GM23338 (cell line): ENCODE data around the gene PHLDA3. TPM values are rescaled to one million over a fixed set of nuclear protein-coding genes. Genes with fewer than 3 reads are reported as not detected.

Experiments
- ATAC-seq: fragments of 200-7000 bp; cut with Tn5 transposase; 3 replicates; pipeline ENCODE4 v1.9.1; 2020
- DNase-seq: peaks from one replicate; pipeline ENCODE4 v3.0.0-alpha.2; 2015; ENCODE audit warnings: low spot score
- H2AFZ ChIP-seq: fragments of 200-600 bp; sonication (generic); 2 replicates; pipeline ENCODE4 v1.8.0; 2016; ENCODE audit warnings: antibody characterized with exemption, mild to moderate bottlenecking, moderate library complexity
- H3F3A ChIP-seq: fragments of 200-600 bp; sonication (generic); replicated peaks from 2 replicates; pipeline ENCODE4 v1.8.0; 2017; ENCODE audit warnings: antibody characterized with exemption, mixed run types, low read depth
- H3K27ac ChIP-seq: fragments of 200-600 bp; sonication (generic); 2 replicates; pipeline ENCODE4 v1.6.1; 2016; ENCODE audit warnings: low read depth
- H3K27me3 ChIP-seq: fragments of 200-600 bp; sonication (generic); 2 replicates; pipeline ENCODE4 v1.8.0; 2016; ENCODE audit warnings: mild to moderate bottlenecking, mixed run types, moderate library complexity; ENCODE audit not compliant: insufficient read depth
- H3K36me3 ChIP-seq: fragments of 200-600 bp; sonication (generic); 2 replicates; pipeline ENCODE4 v1.8.0; 2016; ENCODE audit warnings: mild to moderate bottlenecking; ENCODE audit not compliant: insufficient read depth
- H3K4me1 ChIP-seq: fragments of 200-600 bp; sonication (generic); 2 replicates; pipeline ENCODE4 v1.8.0; 2016; ENCODE audit warnings: mild to moderate bottlenecking, moderate library complexity; ENCODE audit not compliant: insufficient read depth
- H3K4me2 ChIP-seq: fragments of 200-600 bp; sonication (generic); 2 replicates; pipeline ENCODE4 v1.7.1; 2017; ENCODE audit warnings: mixed run types
- H3K4me3 ChIP-seq: fragments of 200-600 bp; sonication (generic); 2 replicates; pipeline ENCODE4 v1.6.1; 2016; ENCODE audit warnings: mixed run types
- H3K79me2 ChIP-seq: fragments of 200-600 bp; sonication (generic); replicated peaks from 2 replicates; pipeline ENCODE4 v1.8.0; 2017; ENCODE audit warnings: mild to moderate bottlenecking; ENCODE audit not compliant: insufficient read depth
- H3K9me2 ChIP-seq: fragments of 200-600 bp; sonication (generic); 2 replicates; pipeline ENCODE4 v1.8.0; 2017; ENCODE audit not compliant: insufficient read depth
- H4K20me1 ChIP-seq: fragments of 200-600 bp; sonication (generic); replicated peaks from 2 replicates; pipeline ENCODE4 v1.8.0; 2017; ENCODE audit warnings: mild to moderate bottlenecking; ENCODE audit not compliant: insufficient read depth
- H3K27ac Mint-ChIP-seq: 2 replicates; pipeline ENCODE4 v1.8.0; 2020; ENCODE audit warnings: inconsistent platforms, mild to moderate bottlenecking, moderate library complexity, mixed read lengths
- H3K27me3 Mint-ChIP-seq: 3 replicates; pipeline ENCODE4 v1.8.0; 2022; ENCODE audit warnings: low read depth, mild to moderate bottlenecking, moderate library complexity, mixed read lengths, inconsistent platforms; ENCODE audit not compliant: insufficient read depth, poor library complexity
- H3K36me3 Mint-ChIP-seq: 3 replicates; pipeline ENCODE4 v1.8.0; 2021; ENCODE audit warnings: low read depth, mild to moderate bottlenecking, inconsistent platforms, moderate library complexity, mixed read lengths
- H3K4me1 Mint-ChIP-seq: 3 replicates; pipeline ENCODE4 v1.8.0; 2020; ENCODE audit warnings: mild to moderate bottlenecking, inconsistent platforms, mixed read lengths
- H3K4me3 Mint-ChIP-seq: 3 replicates; pipeline ENCODE4 v1.8.0; 2021; ENCODE audit warnings: moderate library complexity, mild to moderate bottlenecking, inconsistent platforms, mixed read lengths
- H3K9me3 Mint-ChIP-seq: 3 replicates; pipeline ENCODE4 v1.8.0; 2020; ENCODE audit warnings: moderate library complexity, mild to moderate bottlenecking, inconsistent platforms, mixed read lengths
- CREB1 ChIP-seq: fragments of 250-450 bp; sonication (Bioruptor Pico); IDR thresholded peaks from 2 replicates; pipeline ENCODE4 v1.5.0; 2020; ENCODE audit warnings: low read depth, mild to moderate bottlenecking, moderate library complexity
- JUNB ChIP-seq: IDR thresholded peaks from one replicate; pipeline ENCODE4 v1.6.1; 2016; ENCODE audit warnings: antibody characterized with exemption; ENCODE audit not compliant: unreplicated experiment
- NANOG ChIP-seq: IDR thresholded peaks from 2 replicates; pipeline ENCODE4 v1.6.1; 2016; ENCODE audit warnings: antibody characterized with exemption, borderline replicate concordance
- POLR2AphosphoS5 ChIP-seq: IDR thresholded peaks from 2 replicates; pipeline ENCODE4 v1.6.1; 2016; ENCODE audit warnings: antibody characterized with exemption, low read depth
- STAT1 ChIP-seq: IDR thresholded peaks from one replicate; pipeline ENCODE4 v1.6.1; 2016; ENCODE audit warnings: antibody characterized with exemption; ENCODE audit not compliant: unreplicated experiment
- ZNF331 ChIP-seq: fragments of 250-450 bp; sonication (Bioruptor Pico); IDR thresholded peaks from 2 replicates; pipeline ENCODE4 v1.5.0; 2020; ENCODE audit warnings: low read depth, mild to moderate bottlenecking, moderate library complexity
- polyA plus RNA-seq: library from polyadenylated mRNA; unstranded; fragments of >200 nt; fragmentation: Nextera tagmentation; extraction: Ambion mirVana; gene quantifications from 2 replicates; pipeline ENCODE4 v1.2.1, GENCODE V29; 2016
- total RNA-seq: library from RNA; depleted of rRNA; stranded (reverse); fragments of >200 nt; shearing (Covaris generic); gene quantifications from 2 replicates; pipeline ENCODE4 v1.2.3, GENCODE V29; 2014
- TF ChIP-seq, protein P1 (sequence below): fragments of 250-450 bp; sonication (Bioruptor Pico); IDR thresholded peaks from 2 replicates; pipeline ENCODE4 v1.5.0; 2020; ENCODE audit warnings: mild to moderate bottlenecking, moderate library complexity

The PHLDA3 gene
- total and polyA plus RNA-seq, 2 experiments from 2014 or later = 37.5 to 87.4 TPM

DNA sequence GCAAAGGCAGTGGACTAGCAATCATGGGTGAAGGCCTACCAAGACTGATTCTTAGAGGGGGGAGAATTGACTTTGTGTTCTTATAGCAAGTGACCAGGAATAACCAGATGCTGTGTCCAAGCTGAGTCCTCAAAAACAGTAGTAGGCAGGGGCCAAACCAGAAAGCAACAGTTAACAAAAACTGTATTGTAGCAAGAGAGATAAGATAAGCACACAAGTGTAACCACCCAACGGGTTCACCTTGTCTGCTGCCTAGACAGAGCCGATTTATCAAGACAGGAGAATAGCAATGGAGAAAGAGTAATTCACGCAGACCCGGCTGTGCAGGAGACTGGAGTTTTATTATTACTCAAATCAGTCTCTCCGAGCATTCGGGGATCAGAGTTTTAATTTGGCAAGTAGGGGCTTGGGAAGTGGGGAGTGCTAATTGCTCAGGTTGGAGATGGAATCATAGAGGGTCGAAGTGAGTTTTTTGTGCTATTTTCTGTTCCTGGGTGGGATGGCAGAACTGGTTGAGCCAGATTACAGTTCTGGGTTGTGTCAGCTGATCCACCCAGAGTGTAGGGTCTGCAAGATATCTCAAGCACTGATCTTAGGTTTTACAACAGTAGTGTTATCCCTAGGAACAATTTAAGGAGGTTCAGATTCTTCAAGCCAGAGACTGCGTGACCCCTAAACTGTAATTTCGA lies 46.2 kb upstream of the PHLDA3 start:
- Histone ChIP-seq H3K79me2 (no peaks in the 10 kb centered on the region), H3K9me2 (peaks cover 12% of the 10 kb centered on the region), H3K4me2 (no peak overlapping the region), H3K36me3 (no peaks in the 10 kb centered on the region), H3F3A (no peaks in the 10 kb centered on the region), H3K4me1 (peaks cover 6% of the 10 kb centered on the region), H4K20me1 (no peaks in the 10 kb centered on the region), H3K27ac (no peak overlapping the region), H3K27me3 (no peaks in the 10 kb centered on the region), H3K4me3 (no peak overlapping the region), H2AFZ (no peak overlapping the region)
- TF ChIP-seq POLR2AphosphoS5 = no peak
- TF ChIP-seq NANOG = no peak
- no peak for TF ChIP-seq CREB1 (CRISPR knock-in tag)
- TF ChIP-seq STAT1 = no peak
- TF ChIP-seq, protein P1, sequence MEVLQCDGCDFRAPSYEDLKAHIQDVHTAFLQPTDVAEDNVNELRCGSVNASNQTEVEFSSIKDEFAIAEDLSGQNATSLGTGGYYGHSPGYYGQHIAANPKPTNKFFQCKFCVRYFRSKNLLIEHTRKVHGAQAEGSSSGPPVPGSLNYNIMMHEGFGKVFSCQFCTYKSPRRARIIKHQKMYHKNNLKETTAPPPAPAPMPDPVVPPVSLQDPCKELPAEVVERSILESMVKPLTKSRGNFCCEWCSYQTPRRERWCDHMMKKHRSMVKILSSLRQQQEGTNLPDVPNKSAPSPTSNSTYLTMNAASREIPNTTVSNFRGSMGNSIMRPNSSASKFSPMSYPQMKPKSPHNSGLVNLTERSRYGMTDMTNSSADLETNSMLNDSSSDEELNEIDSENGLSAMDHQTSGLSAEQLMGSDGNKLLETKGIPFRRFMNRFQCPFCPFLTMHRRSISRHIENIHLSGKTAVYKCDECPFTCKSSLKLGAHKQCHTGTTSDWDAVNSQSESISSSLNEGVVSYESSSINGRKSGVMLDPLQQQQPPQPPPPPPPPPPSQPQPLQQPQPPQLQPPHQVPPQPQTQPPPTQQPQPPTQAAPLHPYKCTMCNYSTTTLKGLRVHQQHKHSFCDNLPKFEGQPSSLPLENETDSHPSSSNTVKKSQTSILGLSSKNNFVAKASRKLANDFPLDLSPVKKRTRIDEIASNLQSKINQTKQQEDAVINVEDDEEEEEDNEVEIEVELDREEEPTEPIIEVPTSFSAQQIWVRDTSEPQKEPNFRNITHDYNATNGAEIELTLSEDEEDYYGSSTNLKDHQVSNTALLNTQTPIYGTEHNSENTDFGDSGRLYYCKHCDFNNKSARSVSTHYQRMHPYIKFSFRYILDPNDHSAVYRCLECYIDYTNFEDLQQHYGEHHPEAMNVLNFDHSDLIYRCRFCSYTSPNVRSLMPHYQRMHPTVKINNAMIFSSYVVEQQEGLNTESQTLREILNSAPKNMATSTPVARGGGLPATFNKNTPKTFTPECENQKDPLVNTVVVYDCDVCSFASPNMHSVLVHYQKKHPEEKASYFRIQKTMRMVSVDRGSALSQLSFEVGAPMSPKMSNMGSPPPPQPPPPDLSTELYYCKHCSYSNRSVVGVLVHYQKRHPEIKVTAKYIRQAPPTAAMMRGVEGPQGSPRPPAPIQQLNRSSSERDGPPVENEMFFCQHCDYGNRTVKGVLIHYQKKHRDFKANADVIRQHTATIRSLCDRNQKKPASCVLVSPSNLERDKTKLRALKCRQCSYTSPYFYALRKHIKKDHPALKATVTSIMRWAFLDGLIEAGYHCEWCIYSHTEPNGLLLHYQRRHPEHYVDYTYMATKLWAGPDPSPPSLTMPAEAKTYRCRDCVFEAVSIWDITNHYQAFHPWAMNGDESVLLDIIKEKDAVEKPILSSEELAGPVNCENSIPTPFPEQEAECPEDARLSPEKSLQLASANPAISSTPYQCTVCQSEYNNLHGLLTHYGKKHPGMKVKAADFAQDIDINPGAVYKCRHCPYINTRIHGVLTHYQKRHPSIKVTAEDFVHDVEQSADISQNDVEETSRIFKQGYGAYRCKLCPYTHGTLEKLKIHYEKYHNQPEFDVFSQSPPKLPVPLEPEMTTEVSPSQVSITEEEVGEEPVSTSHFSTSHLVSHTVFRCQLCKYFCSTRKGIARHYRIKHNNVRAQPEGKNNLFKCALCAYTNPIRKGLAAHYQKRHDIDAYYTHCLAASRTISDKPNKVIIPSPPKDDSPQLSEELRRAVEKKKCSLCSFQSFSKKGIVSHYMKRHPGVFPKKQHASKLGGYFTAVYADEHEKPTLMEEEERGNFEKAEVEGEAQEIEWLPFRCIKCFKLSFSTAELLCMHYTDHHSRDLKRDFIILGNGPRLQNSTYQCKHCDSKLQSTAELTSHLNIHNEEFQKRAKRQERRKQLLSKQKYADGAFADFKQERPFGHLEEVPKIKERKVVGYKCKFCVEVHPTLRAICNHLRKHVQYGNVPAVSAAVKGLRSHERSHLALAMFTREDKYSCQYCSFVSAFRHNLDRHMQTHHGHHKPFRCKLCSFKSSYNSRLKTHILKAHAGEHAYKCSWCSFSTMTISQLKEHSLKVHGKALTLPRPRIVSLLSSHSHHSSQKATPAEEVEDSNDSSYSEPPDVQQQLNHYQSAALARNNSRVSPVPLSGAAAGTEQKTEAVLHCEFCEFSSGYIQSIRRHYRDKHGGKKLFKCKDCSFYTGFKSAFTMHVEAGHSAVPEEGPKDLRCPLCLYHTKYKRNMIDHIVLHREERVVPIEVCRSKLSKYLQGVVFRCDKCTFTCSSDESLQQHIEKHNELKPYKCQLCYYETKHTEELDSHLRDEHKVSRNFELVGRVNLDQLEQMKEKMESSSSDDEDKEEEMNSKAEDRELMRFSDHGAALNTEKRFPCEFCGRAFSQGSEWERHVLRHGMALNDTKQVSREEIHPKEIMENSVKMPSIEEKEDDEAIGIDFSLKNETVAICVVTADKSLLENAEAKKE (CRISPR knock-in tag) = no peak
- TF ChIP-seq ZNF331 (CRISPR knock-in tag) = no peak
- TF ChIP-seq JUNB = no peak
- no peaks in the 10 kb centered on the region for H3K9me3 Mint-ChIP-seq
- ATAC-seq (no peak), DNase-seq (no peak)
- H3K4me3 Mint-ChIP-seq = no peak overlapping the region
- peaks cover 2% of the 10 kb centered on the region for H3K27me3 Mint-ChIP-seq
- no peak overlapping the region for H3K27ac Mint-ChIP-seq
- peaks cover 22% of the 10 kb centered on the region for H3K4me1 Mint-ChIP-seq
- H3K36me3 Mint-ChIP-seq = no peaks in the 10 kb centered on the region
